Spleen (tissue), 11 donors: ENCODE data around the gene FAT1. TPM values are rescaled to one million over a fixed set of nuclear protein-coding genes. Genes with fewer than 3 reads are reported as not detected.

Experiments
- DNase-seq: peaks from one replicate; pipeline ENCODE4 v3.0.0-alpha.2; 2020
- H3K27ac ChIP-seq, 8 donors: fragments of 200-600 bp; sonication (generic) in 7 of 8; 1 replicate in 4 of 8; 2 replicates in 4 of 8; pipeline versions ENCODE4 v1.5.0 to v1.8.0; 2016 to 2021; ENCODE audit warnings: inconsistent platforms in 4 of 8, mild to moderate bottlenecking in 4 of 8, moderate library complexity in 1 of 8
- H3K27me3 ChIP-seq, 7 donors: fragments of 200-600 bp; sonication (generic) in 6 of 7; replicated peaks in 1 of 7; 1 replicate in 4 of 7; 2 replicates in 3 of 7; pipeline versions ENCODE4 v1.5.0 to v1.8.0; 2016 to 2021; ENCODE audit warnings: inconsistent platforms in 3 of 7, mild to moderate bottlenecking in 1 of 7
- H3K36me3 ChIP-seq, 6 donors: fragments of 200-600 bp; sonication (generic) in 5 of 6; 1 replicate in 4 of 6; 2 replicates in 2 of 6; pipeline versions ENCODE4 v1.5.0 to v1.8.0; 2016 to 2021; ENCODE audit warnings: inconsistent platforms in 2 of 6
- H3K4me1 ChIP-seq, 6 donors: fragments of 200-600 bp; sonication (generic) in 5 of 6; 1 replicate in 3 of 6; 2 replicates in 3 of 6; pipeline versions ENCODE4 v1.5.0 to v1.8.0; 2016 to 2021; ENCODE audit warnings: inconsistent platforms in 3 of 6
- H3K4me3 ChIP-seq, 8 donors: fragments of 200-600 bp; sonication (generic) in 7 of 8; 1 replicate in 4 of 8; 2 replicates in 4 of 8; pipeline versions ENCODE4 v1.5.0 to v1.8.0; 2016 to 2021; ENCODE audit warnings: inconsistent platforms in 4 of 8, mild to moderate bottlenecking in 4 of 8, moderate library complexity in 2 of 8
- H3K9me3 ChIP-seq, 8 donors: fragments of 200-600 bp; sonication (generic) in 7 of 8; 1 replicate in 4 of 8; 2 replicates in 4 of 8; pipeline versions ENCODE4 v1.5.0 to v1.8.0; 2016 to 2021; ENCODE audit warnings: inconsistent platforms in 4 of 8
- CTCF ChIP-seq, 11 experiments: fragments of 200-600 bp in 7 of 11; fragments of 450-650 bp in 4 of 11; sonication (generic) in 4 of 11; IDR thresholded peaks in 8 of 11; conservative IDR thresholded peaks in 3 of 11; 1 replicate in 7 of 11; 2 replicates in 4 of 11; pipeline versions ENCODE4 v1.4.0 to v1.8.0; 2016 to 2021; ENCODE audit warnings: antibody characterized with exemption in 11 of 11, inconsistent platforms in 4 of 11, mild to moderate bottlenecking in 1 of 11
- POLR2A ChIP-seq, 3 donors: fragments of 450-650 bp; IDR thresholded peaks; one replicate each; pipeline ENCODE4 v1.5.1; 2017; ENCODE audit warnings: antibody characterized with exemption in 3 of 3, mild to moderate bottlenecking in 1 of 3
- POLR2AphosphoS5 ChIP-seq, 3 donors: sonication (generic); formaldehyde crosslinking; IDR thresholded peaks; one replicate each; pipeline ENCODE4 v1.5.1; 2017; ENCODE audit warnings: antibody characterized with exemption in 3 of 3
- WGBS, 5 donors: extraction: QIAGEN DNeasy Blood & Tissue Kit in 3 of 5; methylation state at CpG; one replicate each; pipeline versions ENCODE4 v1.1.5 to v1.1.7; 2013 to 2018; 5-methylcytosine and 5-hydroxymethylcytosine counted together
- intact Hi-C: fragments of 100-400 bp; cut with DNase I; formaldehyde crosslinking; loops from one replicate; pipeline ENCODE4 v1.15.0; 2023; ENCODE audit warnings: low total_unique reads
- polyA plus RNA-seq, 3 donors: library from polyadenylated mRNA; stranded (reverse); fragments of 200-250 nt; gene quantifications; one replicate each; pipeline ENCODE4 v1.2.1, GENCODE V29; 2013
- total RNA-seq, 7 donors: library from RNA; depleted of rRNA in 3 of 7; stranded (reverse); fragments of >200 nt in 3 of 7; fragmentation: NEBNext Ultra II Directional in 4 of 7; extraction: Animal tissue kit (Norgen Biotek cat#: 25700) in 4 of 7; gene quantifications; one replicate each; pipeline versions ENCODE4 v1.1.0 to v1.2.1, GENCODE V29; 2016 to 2021
- donor health status: healthy with polysubstance abuse.
- donor health status: DM: no; HTN: no; CAD: no; lungs with moderate emphysema.
- donor health status: DM: no; HTN: no; CAD: no.
- donor health status: Bipolar disorder and iron deficiency.
- donor health status: healthy.
- donor health status: DM: no; HTN: no; CAD: no.
- donor health status: DM: yes; HTN: yes; CAD: no.

FAT1 gene
- total and polyA plus RNA-seq, 10 donors = 0.87 to 20.0 (median 4.6) TPM

- Histone ChIP-seq H3K27me3 (no peaks in the 10 kb centered on the region), H3K9me3 (no peaks in the 10 kb centered on the region), H3K4me1 (no peaks in the 10 kb centered on the region), H3K36me3 (no peaks in the 10 kb centered on the region), H3K4me3 (no peak overlapping the region), H3K27ac (no peak overlapping the region)
- WGBS, 5 donors = 91 to 95% (median 94%) methylated on average over 6 of the region's 6 CpGs
- intact Hi-C loops = no loop called here
- no peak for DNase-seq
- no peak for TF ChIP-seq CTCF (IDR thresholded peaks at IDR 0.05 in 8 of 11, conservative IDR thresholded peaks at IDR 0.05 in 3 of 11)
- TF ChIP-seq POLR2AphosphoS5 (IDR thresholded peaks at IDR 0.05) = no peak
- TF ChIP-seq POLR2A (IDR thresholded peaks at IDR 0.05) = no peak
Measured at GRCh38 chr4:186736466-186736865, 12.8 kb upstream of the FAT1 start.

GRCh38 chr4:186734251-186734650, 10.6 kb upstream of the FAT1 start:
- DNase-seq = no peak
- H3K27ac ChIP-seq = no peak overlapping the region
- TF ChIP-seq POLR2A (IDR thresholded peaks at IDR 0.05) (no peak), CTCF (IDR thresholded peaks at IDR 0.05 in 8 of 11, conservative IDR thresholded peaks at IDR 0.05 in 3 of 11) (no peak), POLR2AphosphoS5 (IDR thresholded peaks at IDR 0.05) (no peak)

GRCh38 chr4:186733778-186734177, 10.1 kb upstream of the FAT1 start:
- TF ChIP-seq CTCF (IDR thresholded peaks at IDR 0.05 in 8 of 11, conservative IDR thresholded peaks at IDR 0.05 in 3 of 11) (no peak), POLR2AphosphoS5 (IDR thresholded peaks at IDR 0.05) (no peak), POLR2A (IDR thresholded peaks at IDR 0.05) (no peak)
- Histone ChIP-seq H3K4me1 (no peaks in the 10 kb centered on the region), H3K9me3 (no peaks in the 10 kb centered on the region), H3K27me3 (peaks cover 0 to 9% (median 0%) of the 10 kb centered on the region in 7 donors), H3K36me3 (no peaks in the 10 kb centered on the region), H3K4me3 (no peak overlapping the region), H3K27ac (no peak overlapping the region)
- 59 to 77% (median 74%) methylated on average over 4 of the region's 4 CpGs for WGBS, 5 donors
- intact Hi-C loops = no loop called here
- DNase-seq = no peak

More at GRCh38 chr4:186734251-186734650, 10.6 kb upstream of the FAT1 start:
- H3K36me3 ChIP-seq = no peaks in the 10 kb centered on the region
- no peaks in the 10 kb centered on the region for H3K4me1 ChIP-seq
- H3K27me3 ChIP-seq = peaks cover 0 to 4% (median 0%) of the 10 kb centered on the region in 7 donors
- H3K4me3 ChIP-seq = no peak overlapping the region
- intact Hi-C loops = no loop called here
- WGBS, 5 donors = 83 to 90% (median 84%) methylated on average over 7 of the region's 7 CpGs
- no peaks in the 10 kb centered on the region for H3K9me3 ChIP-seq

- H3K9me3 ChIP-seq = no peaks in the 10 kb centered on the region
- TF ChIP-seq CTCF (IDR thresholded peaks at IDR 0.05 in 8 of 11, conservative IDR thresholded peaks at IDR 0.05 in 3 of 11) (no peak), POLR2A (IDR thresholded peaks at IDR 0.05) (no peak), POLR2AphosphoS5 (IDR thresholded peaks at IDR 0.05) (no peak)
- no peak for DNase-seq
- intact Hi-C loops = no loop called here
- H3K36me3 ChIP-seq = no peaks in the 10 kb centered on the region
- 87 to 93% (median 88%) methylated on average over 5 of the region's 5 CpGs for WGBS, 5 donors
- H3K4me3 ChIP-seq = no peak overlapping the region
- H3K4me1 ChIP-seq = peaks cover 0 to 17% (median 15%) of the 10 kb centered on the region in 6 donors
- peaks cover 0 to 40% (median 27%) of the 10 kb centered on the region in 7 donors for H3K27me3 ChIP-seq
- no peak overlapping the region for H3K27ac ChIP-seq
Measured at GRCh38 chr4:186730621-186731020, 7.0 kb upstream of the FAT1 start.
